Medulla oblongata (tissue), 1 donor: ENCODE results near the gene XPOT.
"Not testable (repeated sequence)": the region's sequence is repeated elsewhere in the genome, so short reads cannot be mapped to it uniquely, and the experiment has no call there.

Source experiments
- DNase-seq: peaks from one replicate; pipeline ENCODE4 v3.0.0-alpha.2; 2015; ENCODE audit errors: extremely low spot score

The XPOT gene, protein sequence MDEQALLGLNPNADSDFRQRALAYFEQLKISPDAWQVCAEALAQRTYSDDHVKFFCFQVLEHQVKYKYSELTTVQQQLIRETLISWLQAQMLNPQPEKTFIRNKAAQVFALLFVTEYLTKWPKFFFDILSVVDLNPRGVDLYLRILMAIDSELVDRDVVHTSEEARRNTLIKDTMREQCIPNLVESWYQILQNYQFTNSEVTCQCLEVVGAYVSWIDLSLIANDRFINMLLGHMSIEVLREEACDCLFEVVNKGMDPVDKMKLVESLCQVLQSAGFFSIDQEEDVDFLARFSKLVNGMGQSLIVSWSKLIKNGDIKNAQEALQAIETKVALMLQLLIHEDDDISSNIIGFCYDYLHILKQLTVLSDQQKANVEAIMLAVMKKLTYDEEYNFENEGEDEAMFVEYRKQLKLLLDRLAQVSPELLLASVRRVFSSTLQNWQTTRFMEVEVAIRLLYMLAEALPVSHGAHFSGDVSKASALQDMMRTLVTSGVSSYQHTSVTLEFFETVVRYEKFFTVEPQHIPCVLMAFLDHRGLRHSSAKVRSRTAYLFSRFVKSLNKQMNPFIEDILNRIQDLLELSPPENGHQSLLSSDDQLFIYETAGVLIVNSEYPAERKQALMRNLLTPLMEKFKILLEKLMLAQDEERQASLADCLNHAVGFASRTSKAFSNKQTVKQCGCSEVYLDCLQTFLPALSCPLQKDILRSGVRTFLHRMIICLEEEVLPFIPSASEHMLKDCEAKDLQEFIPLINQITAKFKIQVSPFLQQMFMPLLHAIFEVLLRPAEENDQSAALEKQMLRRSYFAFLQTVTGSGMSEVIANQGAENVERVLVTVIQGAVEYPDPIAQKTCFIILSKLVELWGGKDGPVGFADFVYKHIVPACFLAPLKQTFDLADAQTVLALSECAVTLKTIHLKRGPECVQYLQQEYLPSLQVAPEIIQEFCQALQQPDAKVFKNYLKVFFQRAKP

DNA sequence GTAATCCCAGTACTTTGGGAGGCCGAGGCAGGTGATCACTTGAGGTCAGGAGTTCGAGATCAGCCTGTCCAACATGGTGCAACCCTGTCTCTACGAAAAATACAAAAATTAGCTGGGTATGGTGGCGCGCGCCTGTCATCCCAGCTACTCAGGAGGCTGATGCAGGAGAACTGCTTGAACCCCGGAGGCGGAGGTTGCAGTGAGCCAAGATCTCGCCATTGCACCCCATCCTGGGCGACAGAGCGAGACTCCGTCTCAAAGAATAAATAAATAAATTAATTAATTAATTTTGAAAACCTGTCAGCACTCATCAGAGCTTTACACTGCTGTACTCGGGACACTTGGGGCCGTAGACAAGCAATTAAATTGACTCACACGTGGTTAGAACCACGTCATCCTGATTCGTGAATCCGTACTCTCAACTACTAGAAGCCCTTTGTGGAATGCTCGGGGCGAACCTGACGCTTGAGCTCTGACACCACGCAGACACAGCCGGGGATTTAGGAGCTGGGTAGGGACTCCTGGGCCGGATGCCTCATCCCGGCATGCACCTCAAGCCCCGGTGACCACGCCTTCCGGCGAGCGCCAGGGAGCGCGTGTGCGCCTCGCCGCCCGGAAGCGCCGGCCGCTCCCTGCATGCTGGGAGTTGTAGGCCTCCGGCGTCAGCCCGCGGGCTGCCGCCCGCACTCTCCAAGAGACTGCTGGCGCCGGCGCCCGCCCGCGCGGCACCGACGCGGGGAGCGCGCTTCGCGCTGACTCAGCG is at the start of gene XPOT:
Gene XPOT, plus strand, starts transcription at position 686 of the 763 bp plus-strand sequence. CDS start 5,644 bp downstream, outside the sequence.
- peak; percentile 95 for DNase-seq

GRCh38 chr12:64356209-64356608 is 48.0 kb upstream of the XPOT start:
- not testable (repeated sequence) for DNase-seq

DNA sequence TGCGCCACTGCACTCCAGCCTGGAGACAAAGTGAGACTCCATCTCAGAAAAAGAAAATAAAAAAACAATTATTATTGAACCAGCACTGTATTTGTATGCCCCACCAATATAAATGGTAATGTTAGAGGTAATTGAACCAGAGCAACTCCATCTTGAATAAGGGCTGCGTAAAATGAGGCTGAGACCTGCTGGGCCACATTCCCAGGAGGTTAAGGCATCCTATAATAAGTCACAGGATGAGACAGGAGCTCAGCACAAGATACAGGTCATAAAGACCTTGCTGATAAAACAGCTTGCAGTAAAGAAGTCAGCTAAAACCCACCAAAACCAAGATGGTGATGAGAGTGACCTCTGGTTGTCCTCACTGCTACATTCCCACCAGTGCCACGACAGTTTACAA is 43.0 kb upstream of the XPOT start:
- DNase-seq = not testable (repeated sequence)

DNA sequence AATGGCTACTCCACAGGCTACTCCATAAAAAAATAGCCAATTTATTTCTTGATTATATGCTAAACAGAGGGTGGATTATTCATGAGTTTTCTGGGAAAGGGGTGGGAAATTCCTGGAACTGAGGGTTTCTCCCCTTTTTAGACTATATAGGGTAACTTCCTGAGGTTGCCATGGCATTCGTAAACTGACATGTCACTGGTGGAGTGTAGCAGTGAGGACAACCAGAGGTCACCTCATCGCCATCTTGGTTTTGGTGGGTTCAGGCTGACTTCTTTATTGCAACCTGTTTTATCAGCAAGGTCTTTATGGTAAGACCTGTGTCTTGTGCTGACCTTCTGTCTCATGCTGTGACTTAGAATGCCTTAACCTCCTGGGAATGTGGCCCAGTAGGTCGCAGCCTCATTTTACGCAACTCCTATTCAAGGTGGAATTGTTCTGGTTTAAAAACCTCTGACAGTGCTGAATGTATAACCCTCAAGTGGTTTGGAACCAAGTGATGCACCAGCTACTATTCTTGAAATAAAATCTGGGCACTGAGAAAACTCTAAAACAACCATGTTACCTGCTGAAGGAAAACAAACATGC is 41.4 kb upstream of the XPOT start:
- no peak for DNase-seq

GRCh38 chr12:64383675-64384074 is 20.5 kb upstream of the XPOT start:
- no peak for DNase-seq

- DNase-seq = no peak
Measured at GRCh38 chr12:64385019-64385418, 19.2 kb upstream of the XPOT start.

GRCh38 chr12:64385468-64385867 is 18.7 kb upstream of the XPOT start:
- DNase-seq = no peak

- DNase-seq = no peak
Measured at GRCh38 chr12:64387197-64387816, 16.9 kb upstream of the XPOT start.

- DNase-seq = no peak
Measured at GRCh38 chr12:64389154-64389553, 15.0 kb upstream of the XPOT start.

DNA sequence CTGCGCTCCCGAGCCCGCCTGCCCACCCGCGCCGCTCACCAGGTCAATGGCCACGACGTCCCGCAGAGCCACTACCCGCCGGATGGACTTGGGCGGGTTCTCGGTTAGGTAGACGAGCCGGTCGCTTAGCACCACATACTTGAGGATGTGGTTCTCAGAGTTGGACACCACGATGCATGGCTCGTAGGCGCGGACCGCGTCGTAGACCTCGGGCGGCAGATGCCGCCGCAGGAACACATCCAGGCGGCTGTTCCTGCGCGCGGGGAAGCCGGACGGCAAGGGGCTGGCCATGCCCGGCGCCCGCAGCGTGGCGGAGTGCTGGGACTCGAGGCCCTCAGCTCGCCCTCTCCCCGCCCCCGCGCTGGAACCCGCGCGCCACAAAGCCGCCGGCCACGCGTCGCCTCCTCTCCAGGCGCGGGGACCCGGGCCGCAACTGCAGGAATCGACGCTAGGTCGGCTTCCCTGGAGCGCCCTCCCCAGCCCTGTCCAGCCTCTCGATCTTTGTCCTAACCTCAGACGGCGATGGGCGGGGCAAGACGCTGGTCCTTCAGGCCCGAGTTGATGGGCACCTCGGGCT is 13.8 kb upstream of the XPOT start, which contains the start of gene C12orf56:
Gene C12orf56, minus strand, starts transcription at position 484 of the 577 bp plus-strand sequence. Its CDS starts 193 bp downstream, at position 291.
- no peak for DNase-seq

GRCh38 chr12:64392221-64392620 is 12.0 kb upstream of the XPOT start:
- peak; percentile 32 for DNase-seq

- no peak for DNase-seq
Measured at GRCh38 chr12:64395739-64396138, 8.5 kb upstream of the XPOT start.

DNA sequence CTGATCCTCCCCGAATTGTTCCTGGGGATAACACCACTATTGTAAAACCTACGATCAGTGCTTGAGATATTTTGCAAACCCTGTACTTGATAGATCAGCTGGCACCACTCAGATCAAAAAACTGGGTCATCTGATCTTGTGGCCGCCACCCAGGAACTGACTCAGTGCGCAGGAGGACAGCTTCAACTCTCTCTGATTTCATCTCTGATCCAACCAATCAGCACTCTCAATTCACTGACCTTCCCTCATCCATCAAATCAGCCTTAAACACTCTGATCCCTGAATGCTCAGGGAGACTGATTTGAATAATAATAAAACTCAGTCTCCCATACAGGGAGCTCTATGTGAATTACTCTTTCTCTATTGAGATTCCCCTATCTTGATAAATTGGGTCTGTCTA is 4.2 kb upstream of the XPOT start:
- peak; percentile 29 for DNase-seq

GRCh38 chr12:64402181-64402580 is 2.0 kb upstream of the XPOT start:
- DNase-seq = no peak

GRCh38 chr12:64404470-64405256 is 471 bp downstream of the XPOT start:
- peak; percentile 55 for DNase-seq

DNA sequence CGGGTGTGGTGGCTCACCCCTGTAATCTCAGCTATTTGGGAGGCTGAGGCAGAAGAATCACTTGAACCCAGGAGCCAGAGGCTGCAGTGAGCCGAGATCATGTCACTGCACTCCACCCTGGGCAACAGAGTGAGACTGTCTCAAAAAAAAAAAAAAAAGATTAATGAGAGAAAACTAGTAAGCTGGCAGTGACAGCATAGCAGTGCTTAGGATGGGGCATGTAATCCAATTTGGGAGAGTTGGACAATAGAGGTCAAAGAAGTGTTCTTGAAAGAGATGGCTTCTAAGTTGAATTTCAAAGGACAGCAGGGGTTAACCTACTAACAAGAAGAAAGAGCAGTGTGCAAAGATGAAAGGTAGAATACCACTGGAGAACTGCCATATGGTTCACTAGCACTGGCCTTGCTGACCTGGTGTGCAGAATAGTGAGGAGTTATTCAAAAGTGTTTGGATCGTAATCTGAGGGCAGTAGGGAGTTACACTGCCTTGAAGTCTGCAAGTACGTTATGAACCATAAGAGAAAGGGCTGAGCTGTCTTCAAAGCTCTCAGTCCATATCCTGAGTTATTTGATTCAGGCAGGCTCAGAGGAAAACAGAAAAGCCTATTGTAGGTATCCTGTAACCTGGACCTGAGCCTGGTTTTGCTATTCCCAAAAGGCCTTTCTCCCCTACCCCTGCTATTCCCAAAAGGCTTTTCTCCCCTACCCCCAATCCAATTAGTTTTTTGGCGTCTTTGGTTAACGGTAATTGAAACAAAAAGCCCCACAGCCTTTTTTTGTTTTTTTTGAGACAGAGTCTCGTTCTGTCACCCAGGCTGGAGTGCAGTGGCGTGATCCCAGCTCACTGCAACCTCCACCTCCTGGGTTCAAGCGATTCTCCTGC is 3.4 kb downstream of the XPOT start:
- no peak for DNase-seq

DNA sequence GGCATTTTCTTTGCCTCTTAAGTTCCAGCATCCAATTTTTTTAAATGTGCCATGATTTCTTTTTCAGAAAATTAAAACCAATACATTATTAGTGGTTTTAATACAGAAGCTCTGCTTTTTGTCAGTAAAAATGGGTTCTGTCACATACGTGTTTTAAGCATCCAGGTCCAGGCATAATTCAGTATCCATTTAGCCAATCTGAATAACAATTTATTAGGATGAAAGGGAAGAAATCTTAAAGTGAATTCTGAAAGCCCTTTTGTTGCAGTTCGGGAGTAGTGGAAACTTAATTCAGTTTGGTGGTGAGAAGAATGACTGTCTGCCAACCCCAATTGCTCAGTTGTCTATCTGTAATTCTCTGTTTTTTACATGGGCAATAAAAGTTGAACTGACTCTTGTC is 7.2 kb downstream of the XPOT start:
- no peak for DNase-seq

DNA sequence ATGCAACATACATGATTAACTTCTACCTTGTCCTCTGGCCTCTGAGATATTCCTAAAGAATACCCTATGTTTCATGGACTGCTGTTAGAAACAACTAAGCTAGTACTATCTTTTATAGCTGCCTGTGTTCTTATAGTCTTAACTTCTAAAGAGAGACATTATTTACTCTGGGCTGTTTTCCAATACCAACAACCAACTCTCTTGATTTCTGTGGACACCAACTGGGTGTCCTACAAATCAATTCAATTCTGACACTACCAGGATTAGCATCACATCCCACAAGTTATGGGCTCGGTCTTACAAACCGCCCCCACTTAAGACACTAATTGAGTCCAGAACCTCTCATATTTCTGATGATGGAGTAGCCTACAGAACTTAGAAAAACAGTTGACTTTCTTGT is 8.3 kb downstream of the XPOT start:
- no peak for DNase-seq

GRCh38 chr12:64413884-64414283 is 9.7 kb downstream of the XPOT start:
- no peak for DNase-seq
